VCaP (cell line): Measurements from ENCODE around the gene PLCB1.

Experiments used
- H3K27ac ChIP-seq: fragments of 450-650 bp; 2 replicates; pipeline ENCODE4 v1.5.1; 2017
- CTCF ChIP-seq: fragments of 450-650 bp; conservative IDR thresholded peaks from 2 replicates; pipeline ENCODE4 v1.5.1; 2017; ENCODE audit warnings: mild to moderate bottlenecking, moderate library complexity

Gene PLCB1

GRCh38 chr20:8361006-8361652 is 229.1 kb downstream of the PLCB1 start:
- no peak overlapping the region for H3K27ac ChIP-seq

GRCh38 chr20:8361779-8362178 is 229.7 kb downstream of the PLCB1 start:
- H3K27ac ChIP-seq = no peak overlapping the region
- TF ChIP-seq CTCF = no peak

More at GRCh38 chr20:8361006-8361652, 229.1 kb downstream of the PLCB1 start:
- peak; percentile 50 for TF ChIP-seq CTCF

GRCh38 chr20:8362457-8362856 is 230.4 kb downstream of the PLCB1 start:
- TF ChIP-seq CTCF = no peak
- no peak overlapping the region for H3K27ac ChIP-seq

- no peak overlapping the region for H3K27ac ChIP-seq
- no peak for TF ChIP-seq CTCF
Observed at GRCh38 chr20:8363970-8364733, 232.1 kb downstream of the PLCB1 start.

- no peak for TF ChIP-seq CTCF
- no peak overlapping the region for H3K27ac ChIP-seq
Observed at GRCh38 chr20:8364734-8365078, 232.6 kb downstream of the PLCB1 start.

- no peak for TF ChIP-seq CTCF
- no peak overlapping the region for H3K27ac ChIP-seq
Observed at GRCh38 chr20:8365634-8366033, 233.6 kb downstream of the PLCB1 start.

- H3K27ac ChIP-seq = no peak overlapping the region
- TF ChIP-seq CTCF = no peak
Observed at GRCh38 chr20:8366303-8366923, 234.3 kb downstream of the PLCB1 start.
